Neural cell (in vitro differentiated cells): ENCODE data around the gene CCDC154. TPM values are rescaled to one million over a fixed set of nuclear protein-coding genes. Genes with fewer than 3 reads are reported as not detected.

Source experiments
- H2AFZ ChIP-seq: fragments of 200-600, 300-800 bp; sonication (generic), shearing (Covaris generic); 2 replicates; pipeline ENCODE4 v1.6.0; 2014; ENCODE audit warnings: low read depth, mild to moderate bottlenecking, antibody characterized with exemption, low read length, moderate library complexity
- H3F3A ChIP-seq: fragments of 200-600 bp; shearing (Covaris generic); 2 replicates; pipeline ENCODE4 v1.6.1; 2016; ENCODE audit warnings: mild to moderate bottlenecking, moderate library complexity, mixed read lengths, antibody characterized with exemption, low read length; ENCODE audit not compliant: insufficient read depth, poor library complexity, severe bottlenecking
- H3K27ac ChIP-seq: fragments of 200-600, 300-800 bp; sonication (generic), shearing (Covaris generic); 2 replicates; pipeline ENCODE4 v1.5.1; 2014; ENCODE audit warnings: mild to moderate bottlenecking, low read length, moderate library complexity
- H3K27me3 ChIP-seq: fragments of 300-800, 200-600 bp; sonication (generic), shearing (Covaris generic); 2 replicates; pipeline ENCODE4 v1.6.0; 2014; ENCODE audit warnings: mild to moderate bottlenecking, low read depth, low read length, moderate library complexity; ENCODE audit not compliant: insufficient read depth
- H3K36me3 ChIP-seq: fragments of 300-800, 200-600 bp; sonication (generic), shearing (Covaris generic); 2 replicates; pipeline ENCODE4 v1.5.1; 2014; ENCODE audit warnings: mild to moderate bottlenecking, antibody characterized with exemption, low read length, moderate library complexity; ENCODE audit not compliant: insufficient read depth
- H3K4me2 ChIP-seq: fragments of 300-800, 200-600 bp; sonication (generic), shearing (Covaris generic); 2 replicates; pipeline ENCODE4 v1.6.0; 2014; ENCODE audit warnings: mild to moderate bottlenecking, low read length
- H3K4me3 ChIP-seq: fragments of 300-800, 200-600 bp; sonication (generic), shearing (Covaris generic); 2 replicates; pipeline ENCODE4 v1.5.1; 2014; ENCODE audit warnings: mild to moderate bottlenecking, low read length, moderate library complexity
- H3K79me2 ChIP-seq: fragments of 200-600 bp; shearing (Covaris generic); replicated peaks from 2 replicates; pipeline ENCODE4 v1.6.0; 2014; ENCODE audit warnings: mild to moderate bottlenecking, low read length, moderate library complexity; ENCODE audit not compliant: insufficient read depth
- H3K9ac ChIP-seq: fragments of 300-800, 200-600 bp; sonication (generic), shearing (Covaris generic); 2 replicates; pipeline ENCODE4 v1.6.1; 2016; ENCODE audit warnings: mild to moderate bottlenecking, low read length, mixed read lengths
- H3K9me2 ChIP-seq: fragments of 200-600 bp; shearing (Covaris generic); 2 replicates; pipeline ENCODE4 v1.6.1; 2016; ENCODE audit warnings: mild to moderate bottlenecking, low read length, mixed read lengths; ENCODE audit not compliant: insufficient read depth
- H3K9me3 ChIP-seq: fragments of 200-600, 300-800 bp; sonication (generic), shearing (Covaris generic); 2 replicates; pipeline ENCODE4 v1.6.1; 2016; ENCODE audit warnings: mild to moderate bottlenecking, mixed run types, low read length, moderate library complexity, mixed read lengths
- H4K20me1 ChIP-seq: fragments of 200-600 bp; shearing (Covaris generic); 2 replicates; pipeline ENCODE4 v1.6.1; 2016; ENCODE audit warnings: mild to moderate bottlenecking, mixed run types; ENCODE audit not compliant: insufficient read depth
- EP300 ChIP-seq: fragments of 450-650 bp; conservative IDR thresholded peaks from 2 replicates; pipeline ENCODE4 v1.6.1; 2014; ENCODE audit warnings: antibody characterized with exemption, mild to moderate bottlenecking, moderate library complexity; ENCODE audit not compliant: poor library complexity, severe bottlenecking
- EZH2 ChIP-seq: fragments of 200-600, 300-800 bp; shearing (Covaris generic), sonication (generic); IDR thresholded peaks from 2 replicates; pipeline ENCODE4 v1.6.1; 2014; ENCODE audit warnings: antibody characterized with exemption, low read length, borderline replicate concordance, mild to moderate bottlenecking; ENCODE audit not compliant: insufficient read depth, poor library complexity, severe bottlenecking
- MXI1 ChIP-seq: fragments of 450-650 bp; conservative IDR thresholded peaks from 2 replicates; pipeline ENCODE4 v1.6.1; 2014; ENCODE audit warnings: antibody characterized with exemption, mild to moderate bottlenecking; ENCODE audit not compliant: poor library complexity, severe bottlenecking
- POLR2AphosphoS5 ChIP-seq: IDR thresholded peaks from 2 replicates; pipeline ENCODE4 v1.6.1; 2012
- RAD21 ChIP-seq: fragments of 450-650 bp; conservative IDR thresholded peaks from 2 replicates; pipeline ENCODE4 v1.6.1; 2014; ENCODE audit warnings: antibody characterized with exemption, mild to moderate bottlenecking, moderate library complexity
- SMC3 ChIP-seq: fragments of 450-650 bp; conservative IDR thresholded peaks from 2 replicates; pipeline ENCODE4 v1.6.1; 2014; ENCODE audit warnings: antibody characterized with exemption, mild to moderate bottlenecking, moderate library complexity; ENCODE audit not compliant: poor library complexity
- TAF1 ChIP-seq: IDR thresholded peaks from 2 replicates; pipeline ENCODE4 v1.6.1; 2012; ENCODE audit warnings: low read depth
- polyA plus RNA-seq: library from polyadenylated mRNA; depleted of rRNA; stranded (reverse); fragments of >200 nt; gene quantifications from 2 replicates; pipeline ENCODE4 v1.2.3, GENCODE V29; 2014
- TF ChIP-seq, protein P1 (sequence below): IDR thresholded peaks from 2 replicates; pipeline ENCODE4 v1.6.1; 2012; ENCODE audit warnings: borderline replicate concordance
- TF ChIP-seq, protein P2 (sequence below): fragments of 450-650 bp; IDR thresholded peaks from 2 replicates; pipeline ENCODE4 v1.5.1; 2014; ENCODE audit warnings: antibody characterized with exemption, mild to moderate bottlenecking, moderate library complexity; ENCODE audit not compliant: poor library complexity, severe bottlenecking

Gene CCDC154
- polyA plus RNA-seq, 1 donor from 2014 or later: 3.3 TPM

DNA sequence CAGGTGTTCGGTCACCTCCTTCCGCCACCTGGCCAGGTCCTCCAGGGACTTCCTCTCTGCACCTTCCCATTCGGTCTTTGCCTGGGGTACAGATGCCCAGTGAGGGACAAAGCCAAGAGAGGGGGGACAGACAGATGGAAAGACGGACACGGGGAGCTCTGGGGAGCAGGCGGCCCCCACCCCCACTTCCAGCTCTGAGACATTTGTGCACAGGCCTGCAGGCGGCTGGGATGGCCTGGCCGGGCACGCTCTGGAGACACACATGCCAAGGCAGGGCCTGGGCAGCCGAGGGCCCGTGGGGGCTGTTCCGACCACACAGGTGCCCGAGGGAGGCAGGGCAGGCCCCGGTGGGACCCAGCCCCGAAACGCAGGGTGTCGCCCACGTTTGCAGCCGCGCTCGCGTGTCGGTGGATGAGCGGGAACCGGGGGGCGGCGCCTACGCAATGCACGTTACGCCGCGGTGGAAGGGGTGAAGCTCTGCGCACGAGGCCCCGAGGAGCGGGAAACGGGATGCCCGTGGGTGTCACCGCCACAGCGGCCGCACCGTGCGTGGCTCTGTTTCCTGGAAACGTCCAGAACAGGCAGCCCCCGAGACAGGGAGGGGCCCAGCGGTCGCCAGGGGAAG lies 7.5 kb downstream of the CCDC154 start:
- no peak overlapping the region for H2AFZ ChIP-seq
- no peaks in the 10 kb centered on the region for H3K27me3 ChIP-seq
- H4K20me1 ChIP-seq: no peaks in the 10 kb centered on the region
- no peaks in the 10 kb centered on the region for H3F3A ChIP-seq
- H3K27ac ChIP-seq: no peak overlapping the region
- no peaks in the 10 kb centered on the region for H3K36me3 ChIP-seq
- no peaks in the 10 kb centered on the region for H3K9me3 ChIP-seq
- H3K4me3 ChIP-seq: no peak overlapping the region
- no peaks in the 10 kb centered on the region for H3K79me2 ChIP-seq
- H3K9ac ChIP-seq: no peak overlapping the region
- no peak overlapping the region for H3K4me2 ChIP-seq
- no peaks in the 10 kb centered on the region for H3K9me2 ChIP-seq
- no peak for TF ChIP-seq POLR2AphosphoS5
- TF ChIP-seq RAD21: no peak
- TF ChIP-seq, protein P1, sequence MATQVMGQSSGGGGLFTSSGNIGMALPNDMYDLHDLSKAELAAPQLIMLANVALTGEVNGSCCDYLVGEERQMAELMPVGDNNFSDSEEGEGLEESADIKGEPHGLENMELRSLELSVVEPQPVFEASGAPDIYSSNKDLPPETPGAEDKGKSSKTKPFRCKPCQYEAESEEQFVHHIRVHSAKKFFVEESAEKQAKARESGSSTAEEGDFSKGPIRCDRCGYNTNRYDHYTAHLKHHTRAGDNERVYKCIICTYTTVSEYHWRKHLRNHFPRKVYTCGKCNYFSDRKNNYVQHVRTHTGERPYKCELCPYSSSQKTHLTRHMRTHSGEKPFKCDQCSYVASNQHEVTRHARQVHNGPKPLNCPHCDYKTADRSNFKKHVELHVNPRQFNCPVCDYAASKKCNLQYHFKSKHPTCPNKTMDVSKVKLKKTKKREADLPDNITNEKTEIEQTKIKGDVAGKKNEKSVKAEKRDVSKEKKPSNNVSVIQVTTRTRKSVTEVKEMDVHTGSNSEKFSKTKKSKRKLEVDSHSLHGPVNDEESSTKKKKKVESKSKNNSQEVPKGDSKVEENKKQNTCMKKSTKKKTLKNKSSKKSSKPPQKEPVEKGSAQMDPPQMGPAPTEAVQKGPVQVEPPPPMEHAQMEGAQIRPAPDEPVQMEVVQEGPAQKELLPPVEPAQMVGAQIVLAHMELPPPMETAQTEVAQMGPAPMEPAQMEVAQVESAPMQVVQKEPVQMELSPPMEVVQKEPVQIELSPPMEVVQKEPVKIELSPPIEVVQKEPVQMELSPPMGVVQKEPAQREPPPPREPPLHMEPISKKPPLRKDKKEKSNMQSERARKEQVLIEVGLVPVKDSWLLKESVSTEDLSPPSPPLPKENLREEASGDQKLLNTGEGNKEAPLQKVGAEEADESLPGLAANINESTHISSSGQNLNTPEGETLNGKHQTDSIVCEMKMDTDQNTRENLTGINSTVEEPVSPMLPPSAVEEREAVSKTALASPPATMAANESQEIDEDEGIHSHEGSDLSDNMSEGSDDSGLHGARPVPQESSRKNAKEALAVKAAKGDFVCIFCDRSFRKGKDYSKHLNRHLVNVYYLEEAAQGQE: no peak
- no peak for TF ChIP-seq TAF1
- no peak for TF ChIP-seq EP300
- no peak for TF ChIP-seq EZH2
- no peak for TF ChIP-seq MXI1
- TF ChIP-seq, protein P2, sequence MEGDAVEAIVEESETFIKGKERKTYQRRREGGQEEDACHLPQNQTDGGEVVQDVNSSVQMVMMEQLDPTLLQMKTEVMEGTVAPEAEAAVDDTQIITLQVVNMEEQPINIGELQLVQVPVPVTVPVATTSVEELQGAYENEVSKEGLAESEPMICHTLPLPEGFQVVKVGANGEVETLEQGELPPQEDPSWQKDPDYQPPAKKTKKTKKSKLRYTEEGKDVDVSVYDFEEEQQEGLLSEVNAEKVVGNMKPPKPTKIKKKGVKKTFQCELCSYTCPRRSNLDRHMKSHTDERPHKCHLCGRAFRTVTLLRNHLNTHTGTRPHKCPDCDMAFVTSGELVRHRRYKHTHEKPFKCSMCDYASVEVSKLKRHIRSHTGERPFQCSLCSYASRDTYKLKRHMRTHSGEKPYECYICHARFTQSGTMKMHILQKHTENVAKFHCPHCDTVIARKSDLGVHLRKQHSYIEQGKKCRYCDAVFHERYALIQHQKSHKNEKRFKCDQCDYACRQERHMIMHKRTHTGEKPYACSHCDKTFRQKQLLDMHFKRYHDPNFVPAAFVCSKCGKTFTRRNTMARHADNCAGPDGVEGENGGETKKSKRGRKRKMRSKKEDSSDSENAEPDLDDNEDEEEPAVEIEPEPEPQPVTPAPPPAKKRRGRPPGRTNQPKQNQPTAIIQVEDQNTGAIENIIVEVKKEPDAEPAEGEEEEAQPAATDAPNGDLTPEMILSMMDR: no peak
- TF ChIP-seq SMC3: no peak

DNA sequence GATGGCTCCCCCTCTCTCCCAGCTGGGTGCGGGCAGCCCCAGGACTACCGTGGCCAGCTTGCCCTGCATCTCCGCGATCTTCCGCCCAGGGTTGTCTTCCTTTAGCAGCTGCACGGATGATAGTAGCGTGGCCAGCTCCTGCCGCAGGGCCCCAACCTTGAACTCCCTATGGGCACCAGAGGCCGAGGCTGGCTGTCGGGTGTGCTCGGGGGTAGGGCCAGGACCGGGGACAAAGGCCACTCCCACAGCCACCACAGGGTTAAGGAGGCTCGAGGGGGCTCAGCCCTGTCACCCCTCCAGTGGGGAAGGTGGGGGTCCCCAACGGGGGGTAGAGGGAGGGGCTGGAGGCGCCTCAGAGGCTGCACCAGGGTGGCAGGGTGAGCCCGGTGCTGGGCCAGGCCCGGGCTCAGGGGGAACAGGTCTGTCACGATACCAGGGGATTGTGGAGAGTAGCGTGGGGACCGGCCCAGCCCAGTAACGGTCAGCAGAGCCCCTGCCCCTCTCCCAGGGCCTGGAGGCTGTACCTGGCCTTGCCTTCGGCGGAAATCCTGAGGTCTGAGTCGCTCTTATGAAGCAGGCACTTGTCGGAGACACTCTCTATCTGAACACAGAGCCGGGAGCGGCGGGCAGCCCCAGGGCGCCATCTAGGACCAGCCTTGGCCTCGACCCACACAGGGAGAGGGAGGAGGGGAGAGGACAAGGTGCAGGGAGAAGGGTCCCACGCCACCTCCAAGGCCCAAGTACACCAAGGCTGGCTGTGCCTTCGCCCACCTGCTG lies 8.2 kb downstream of the CCDC154 start:
- Histone ChIP-seq H3K27me3 (no peaks in the 10 kb centered on the region), H3K9me2 (no peaks in the 10 kb centered on the region), H3K27ac (no peak overlapping the region), H3K9ac (no peak overlapping the region), H3K4me3 (no peak overlapping the region), H4K20me1 (no peaks in the 10 kb centered on the region), H3K9me3 (no peaks in the 10 kb centered on the region), H3K79me2 (no peaks in the 10 kb centered on the region), H3K4me2 (no peak overlapping the region), H3K36me3 (no peaks in the 10 kb centered on the region), H3F3A (no peaks in the 10 kb centered on the region), H2AFZ (no peak overlapping the region)
- TF ChIP-seq RAD21 (no peak), EZH2 (no peak), TAF1 (no peak), SMC3 (no peak), MXI1 (no peak)
